Chondrocyte (in vitro differentiated cells): ENCODE data around the gene GABRB1. TPM values are rescaled to one million over a fixed set of nuclear protein-coding genes. Genes with fewer than 3 reads are reported as not detected.

Source experiments
- DNase-seq: peaks from one replicate; pipeline ENCODE4 v3.0.0; 2021; ENCODE audit warnings: mixed read lengths, low spot score
- H3K27ac Mint-ChIP-seq: one replicate; pipeline ENCODE4 v1.8.0; 2021; ENCODE audit warnings: mild to moderate bottlenecking, moderate library complexity, mixed read lengths; ENCODE audit not compliant: unreplicated experiment
- H3K27me3 Mint-ChIP-seq: 2 replicates; pipeline ENCODE4 v1.8.0; 2021; ENCODE audit warnings: low read depth, mixed read lengths
- H3K36me3 Mint-ChIP-seq: 2 replicates; pipeline ENCODE4 v1.8.0; 2021; ENCODE audit warnings: low read depth, mixed read lengths
- H3K4me1 Mint-ChIP-seq: 2 replicates; pipeline ENCODE4 v1.8.0; 2021; ENCODE audit warnings: low read depth, mild to moderate bottlenecking, mixed read lengths
- H3K4me3 Mint-ChIP-seq: one replicate; pipeline ENCODE4 v1.8.0; 2021; ENCODE audit warnings: mild to moderate bottlenecking, moderate library complexity, mixed read lengths; ENCODE audit not compliant: unreplicated experiment
- H3K9me3 Mint-ChIP-seq: 2 replicates; pipeline ENCODE4 v1.8.0; 2021; ENCODE audit warnings: low read depth, mixed read lengths
- CTCF ChIP-seq: fragments of 200-600 bp; sonication (generic); IDR thresholded peaks from 2 replicates; pipeline ENCODE4 v1.5.0; 2021; ENCODE audit warnings: antibody characterized with exemption, mild to moderate bottlenecking, moderate library complexity
- total RNA-seq: library from RNA; stranded (reverse); gene quantifications from 3 replicates; pipeline ENCODE4 v1.2.1, GENCODE V29; 2021

Gene GABRB1
- total RNA-seq, 1 donor from 2014 or later, result not detected

DNA sequence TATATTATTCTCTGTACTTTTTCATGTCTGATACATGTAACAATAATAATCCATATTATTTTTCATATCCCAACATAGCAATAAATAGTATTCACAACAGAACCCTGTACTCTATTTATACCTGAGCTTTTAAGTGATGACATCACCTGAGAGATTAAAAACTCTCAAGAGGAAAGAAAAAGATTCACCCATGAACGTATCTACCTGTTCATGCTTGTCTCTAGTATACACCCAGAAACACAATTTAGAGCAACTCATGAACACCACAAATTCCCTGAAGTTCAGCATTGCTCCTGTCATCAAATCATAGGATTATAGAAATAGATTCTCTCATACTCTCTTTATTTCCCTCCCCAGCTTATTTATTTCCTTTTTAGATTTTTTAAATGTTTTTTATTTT, 185.9 kb downstream of the GABRB1 start:
- TF ChIP-seq CTCF, result no peak
- H3K4me3 Mint-ChIP-seq, result no peak overlapping the region
- no peak for DNase-seq
- H3K36me3 Mint-ChIP-seq, result no peaks in the 10 kb centered on the region
- H3K27ac Mint-ChIP-seq, result no peak overlapping the region
- H3K4me1 Mint-ChIP-seq, result peaks cover 36% of the 10 kb centered on the region
- no peaks in the 10 kb centered on the region for H3K27me3 Mint-ChIP-seq
- H3K9me3 Mint-ChIP-seq, result no peaks in the 10 kb centered on the region

- DNase-seq, result no peak
- H3K27ac Mint-ChIP-seq, result no peak overlapping the region
These were observed 186.5 kb downstream of the GABRB1 start for GRCh38 chr4:47217884-47218283.

DNA sequence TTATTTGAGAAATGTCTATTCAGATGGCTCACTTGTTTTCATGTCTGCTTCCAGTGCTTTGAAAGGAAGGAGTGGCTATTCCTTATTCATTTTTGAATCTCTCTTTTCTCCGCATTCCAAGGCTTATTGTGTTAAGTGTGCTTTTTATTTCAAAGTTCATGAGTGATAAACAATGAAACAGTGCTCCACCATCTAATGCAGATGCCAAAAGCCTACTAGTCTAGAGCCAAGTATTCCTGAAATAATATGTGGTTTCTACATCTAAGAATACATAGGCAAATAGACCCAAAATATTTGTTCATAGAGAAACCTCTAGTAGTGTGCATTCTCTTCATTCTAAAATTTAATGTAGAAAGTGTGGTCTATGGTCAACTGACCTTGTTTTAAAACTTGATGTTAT, 187.3 kb downstream of the GABRB1 start:
- H3K4me3 Mint-ChIP-seq, result no peak overlapping the region
- DNase-seq, result no peak

More at GRCh38 chr4:47217884-47218283, 186.5 kb downstream of the GABRB1 start:
- H3K4me3 Mint-ChIP-seq, result no peak overlapping the region
- no peaks in the 10 kb centered on the region for H3K9me3 Mint-ChIP-seq
- H3K4me1 Mint-ChIP-seq, result peaks cover 38% of the 10 kb centered on the region
- H3K27me3 Mint-ChIP-seq, result no peaks in the 10 kb centered on the region
- no peak for TF ChIP-seq CTCF
- H3K36me3 Mint-ChIP-seq, result no peaks in the 10 kb centered on the region

DNA sequence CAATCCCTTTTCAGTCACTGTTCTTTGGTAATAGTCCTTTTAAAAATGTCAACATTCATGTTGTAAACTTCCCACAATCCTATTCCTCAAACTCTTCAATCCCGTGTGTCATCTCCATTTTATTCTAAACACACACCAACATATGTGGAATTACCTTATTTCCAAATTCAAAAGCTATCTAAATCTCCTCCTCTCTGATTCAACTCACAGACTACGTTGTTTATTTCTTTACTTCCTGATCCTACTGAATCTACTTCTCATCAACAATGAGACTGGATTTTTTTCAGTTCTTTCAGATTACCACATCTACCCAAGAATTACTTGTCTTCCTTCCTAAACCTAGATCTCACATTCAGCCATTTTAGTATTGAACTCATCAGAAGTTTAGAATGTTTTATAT, 188.2 kb downstream of the GABRB1 start:
- H3K36me3 Mint-ChIP-seq, result no peaks in the 10 kb centered on the region
- no peak for DNase-seq
- no peaks in the 10 kb centered on the region for H3K9me3 Mint-ChIP-seq
- peaks cover 23% of the 10 kb centered on the region for H3K4me1 Mint-ChIP-seq
- no peak overlapping the region for H3K27ac Mint-ChIP-seq
- no peak overlapping the region for H3K4me3 Mint-ChIP-seq
- no peak for TF ChIP-seq CTCF
- H3K27me3 Mint-ChIP-seq, result no peaks in the 10 kb centered on the region

More for the DNA sequence above, 187.3 kb downstream of the GABRB1 start:
- Mint-ChIP-seq H3K27ac (no peak overlapping the region), H3K9me3 (no peaks in the 10 kb centered on the region), H3K36me3 (no peaks in the 10 kb centered on the region), H3K4me1 (peaks cover 33% of the 10 kb centered on the region), H3K27me3 (no peaks in the 10 kb centered on the region)
- no peak for TF ChIP-seq CTCF

GRCh38 chr4:47221721-47222120, 190.4 kb downstream of the GABRB1 start:
- Mint-ChIP-seq H3K36me3 (no peaks in the 10 kb centered on the region), H3K9me3 (no peaks in the 10 kb centered on the region), H3K4me1 (peaks cover 13% of the 10 kb centered on the region), H3K27ac (no peak overlapping the region), H3K27me3 (peaks cover 7% of the 10 kb centered on the region), H3K4me3 (no peak overlapping the region)
- DNase-seq, result no peak
- no peak for TF ChIP-seq CTCF
